RWPE2 (cell line): ENCODE measurements around the gene SERPINC1.

Experiments
- ATAC-seq: fragments of 200-7000 bp; cut with Tn5 transposase; 3 replicates; pipeline ENCODE4 v1.9.1; 2021; ENCODE audit warnings: low read depth
- DNase-seq: peaks from one replicate; pipeline ENCODE4 v3.0.0-alpha.2; 2020; ENCODE audit warnings: low spot score
- H3K27ac ChIP-seq: fragments of 450-650 bp; 2 replicates; pipeline ENCODE4 v1.5.1; 2017; ENCODE audit warnings: mild to moderate bottlenecking; ENCODE audit not compliant: poor library complexity, severe bottlenecking
- H3K27me3 ChIP-seq: fragments of 250-450 bp; sonication (Bioruptor Pico); 2 replicates; pipeline ENCODE4 v1.5.1; 2021; ENCODE audit warnings: mild to moderate bottlenecking, moderate library complexity; ENCODE audit not compliant: insufficient read depth, poor library complexity, severe bottlenecking
- H3K36me3 ChIP-seq: fragments of 250-450 bp; sonication (Bioruptor Pico); 2 replicates; pipeline ENCODE4 v1.5.1; 2020; ENCODE audit warnings: low read depth, mild to moderate bottlenecking, moderate library complexity
- H3K4me1 ChIP-seq: fragments of 250-450 bp; sonication (Bioruptor Pico); 2 replicates; pipeline ENCODE4 v1.5.1; 2021; ENCODE audit warnings: mild to moderate bottlenecking, moderate library complexity; ENCODE audit not compliant: insufficient read depth, poor library complexity, severe bottlenecking
- H3K4me3 ChIP-seq: fragments of 250-450 bp; sonication (Bioruptor Pico); 2 replicates; pipeline ENCODE4 v1.5.1; 2021; ENCODE audit warnings: mild to moderate bottlenecking, moderate library complexity; ENCODE audit not compliant: severe bottlenecking
- H3K9me3 ChIP-seq: fragments of 250-450 bp; sonication (Bioruptor Pico); 2 replicates; pipeline ENCODE4 v1.5.1; 2021; ENCODE audit warnings: mild to moderate bottlenecking, moderate library complexity; ENCODE audit not compliant: severe bottlenecking
- TF ChIP-seq, protein P1 (sequence below): fragments of 450-650 bp; IDR thresholded peaks from one replicate; pipeline ENCODE4 v1.5.1; 2017; ENCODE audit warnings: mild to moderate bottlenecking, moderate library complexity; ENCODE audit not compliant: poor library complexity, severe bottlenecking

The SERPINC1 gene

DNA sequence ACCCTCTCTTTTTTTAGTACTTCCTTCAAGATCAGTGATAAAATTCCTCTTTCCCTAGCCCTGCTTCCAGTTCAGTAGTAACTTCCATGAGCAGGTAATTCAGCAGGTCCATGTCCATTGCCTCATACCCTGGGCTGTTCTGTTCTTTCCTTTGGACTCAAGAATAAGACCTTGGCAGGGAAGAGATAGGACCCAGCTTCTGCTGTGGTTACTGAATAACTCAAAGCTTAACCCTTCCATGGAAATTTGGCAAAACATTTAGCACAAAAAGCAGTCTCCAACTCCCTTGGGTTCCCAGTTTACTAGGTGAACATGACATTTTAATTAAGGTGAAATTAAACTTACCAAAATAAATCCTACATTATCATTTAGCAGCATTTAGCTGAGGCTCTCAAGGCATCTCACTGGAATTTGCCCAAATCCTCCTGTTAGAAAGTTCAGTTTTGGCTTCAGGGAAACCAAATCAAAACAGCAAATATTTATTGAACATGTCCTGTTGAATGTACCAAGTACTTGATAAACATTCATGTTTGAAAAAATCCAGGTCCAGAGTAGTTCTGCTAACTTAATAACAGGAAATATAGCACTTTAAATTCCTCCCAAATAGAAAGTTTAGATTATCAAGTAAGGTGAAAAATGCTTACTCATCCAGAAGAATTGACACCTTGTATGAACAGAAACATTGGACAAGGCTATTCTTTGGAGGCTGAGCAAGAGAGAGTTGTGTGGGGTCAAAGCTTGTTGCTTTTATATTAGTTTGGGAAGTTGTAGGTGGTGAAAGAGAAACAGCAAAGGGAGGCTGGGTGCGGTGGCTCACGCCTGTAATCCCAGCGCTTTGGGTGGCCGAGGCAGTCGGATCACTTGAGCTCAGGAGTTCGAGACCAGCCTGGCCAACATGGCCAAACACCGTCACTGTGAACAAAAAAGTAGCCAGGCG, 8.4 kb upstream of the SERPINC1 start:
- H3K27ac ChIP-seq = no peak overlapping the region
- no peak for ATAC-seq

DNA sequence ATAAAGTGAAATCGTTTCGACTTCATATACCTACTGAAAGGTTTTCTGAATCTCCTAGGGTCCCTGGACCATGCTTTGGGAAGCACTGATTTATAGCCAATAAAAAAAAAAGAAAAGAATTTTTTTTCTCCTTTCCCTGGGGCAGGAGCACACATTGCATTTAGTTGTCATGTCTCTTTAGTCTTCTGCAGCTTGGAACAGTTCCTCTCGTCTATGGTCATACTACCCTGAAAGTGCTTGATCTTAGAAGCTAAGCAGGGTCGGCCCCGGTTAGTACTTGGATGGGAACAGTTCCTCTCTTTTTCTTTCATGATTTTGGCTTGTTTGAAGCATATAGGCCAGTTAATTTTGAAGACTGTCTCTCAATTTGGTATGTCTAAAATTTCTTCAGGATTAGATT, 3.7 kb upstream of the SERPINC1 start:
- TF ChIP-seq, protein P1, sequence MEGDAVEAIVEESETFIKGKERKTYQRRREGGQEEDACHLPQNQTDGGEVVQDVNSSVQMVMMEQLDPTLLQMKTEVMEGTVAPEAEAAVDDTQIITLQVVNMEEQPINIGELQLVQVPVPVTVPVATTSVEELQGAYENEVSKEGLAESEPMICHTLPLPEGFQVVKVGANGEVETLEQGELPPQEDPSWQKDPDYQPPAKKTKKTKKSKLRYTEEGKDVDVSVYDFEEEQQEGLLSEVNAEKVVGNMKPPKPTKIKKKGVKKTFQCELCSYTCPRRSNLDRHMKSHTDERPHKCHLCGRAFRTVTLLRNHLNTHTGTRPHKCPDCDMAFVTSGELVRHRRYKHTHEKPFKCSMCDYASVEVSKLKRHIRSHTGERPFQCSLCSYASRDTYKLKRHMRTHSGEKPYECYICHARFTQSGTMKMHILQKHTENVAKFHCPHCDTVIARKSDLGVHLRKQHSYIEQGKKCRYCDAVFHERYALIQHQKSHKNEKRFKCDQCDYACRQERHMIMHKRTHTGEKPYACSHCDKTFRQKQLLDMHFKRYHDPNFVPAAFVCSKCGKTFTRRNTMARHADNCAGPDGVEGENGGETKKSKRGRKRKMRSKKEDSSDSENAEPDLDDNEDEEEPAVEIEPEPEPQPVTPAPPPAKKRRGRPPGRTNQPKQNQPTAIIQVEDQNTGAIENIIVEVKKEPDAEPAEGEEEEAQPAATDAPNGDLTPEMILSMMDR = no peak
- no peaks in the 10 kb centered on the region for H3K4me1 ChIP-seq
- H3K36me3 ChIP-seq = no peaks in the 10 kb centered on the region
- no peaks in the 10 kb centered on the region for H3K9me3 ChIP-seq
- no peak overlapping the region for H3K4me3 ChIP-seq
- no peaks in the 10 kb centered on the region for H3K27me3 ChIP-seq
- DNase-seq = no peak
- no peak for ATAC-seq
- no peak overlapping the region for H3K27ac ChIP-seq

More for the DNA sequence above, 8.4 kb upstream of the SERPINC1 start:
- H3K4me3 ChIP-seq = no peak overlapping the region
- H3K4me1 ChIP-seq = no peaks in the 10 kb centered on the region
- TF ChIP-seq, protein P1 = no peak
- no peaks in the 10 kb centered on the region for H3K9me3 ChIP-seq
- no peaks in the 10 kb centered on the region for H3K27me3 ChIP-seq
- H3K36me3 ChIP-seq = no peaks in the 10 kb centered on the region
- no peak for DNase-seq

DNA sequence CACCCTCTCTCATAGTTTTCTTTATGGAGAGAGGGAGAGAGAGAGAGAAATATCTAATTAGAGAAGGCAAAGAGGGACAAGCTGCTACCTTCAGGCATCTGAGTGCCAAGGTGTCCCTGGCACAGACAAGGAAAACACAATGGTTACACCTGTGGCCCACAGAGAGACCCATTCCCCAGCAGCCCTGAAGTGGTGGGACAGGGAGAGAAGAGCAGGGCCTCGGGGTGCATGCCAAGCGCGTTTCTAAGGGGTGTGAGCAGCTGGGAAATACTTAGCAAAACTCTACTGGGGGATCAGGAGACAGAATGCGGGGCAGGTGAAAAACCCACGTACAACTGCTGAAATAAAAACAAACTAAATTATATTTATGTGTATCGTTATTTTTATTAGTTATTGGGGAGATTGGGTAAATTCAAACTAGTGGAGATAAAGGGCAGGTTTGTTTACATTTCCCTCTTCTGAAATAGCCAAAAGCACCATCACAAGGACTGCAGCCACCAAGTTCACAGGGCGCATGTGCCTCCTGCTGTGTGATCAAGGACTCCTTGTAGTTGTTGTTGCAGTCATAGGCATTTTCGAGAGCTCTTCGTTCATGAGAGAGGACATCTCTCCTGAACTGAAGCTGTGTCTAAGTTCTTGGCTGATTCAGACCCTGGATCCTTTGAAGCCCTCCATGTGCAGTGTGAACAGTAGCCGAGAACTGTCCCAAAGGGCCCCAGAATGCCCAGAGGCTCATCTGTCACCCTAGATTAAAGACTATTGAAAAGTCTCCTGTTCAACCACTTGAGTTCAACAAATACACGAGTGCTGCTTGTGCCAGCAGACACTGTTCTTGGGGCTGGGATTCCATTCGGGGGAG, 737 bp upstream of the SERPINC1 start:
- no peak overlapping the region for H3K27ac ChIP-seq
- H3K4me1 ChIP-seq = no peaks in the 10 kb centered on the region
- no peaks in the 10 kb centered on the region for H3K27me3 ChIP-seq
- H3K9me3 ChIP-seq = no peaks in the 10 kb centered on the region
- H3K36me3 ChIP-seq = no peaks in the 10 kb centered on the region
- TF ChIP-seq, protein P1 = no peak
- H3K4me3 ChIP-seq = no peak overlapping the region
- ATAC-seq (no peak), DNase-seq (no peak)

DNA sequence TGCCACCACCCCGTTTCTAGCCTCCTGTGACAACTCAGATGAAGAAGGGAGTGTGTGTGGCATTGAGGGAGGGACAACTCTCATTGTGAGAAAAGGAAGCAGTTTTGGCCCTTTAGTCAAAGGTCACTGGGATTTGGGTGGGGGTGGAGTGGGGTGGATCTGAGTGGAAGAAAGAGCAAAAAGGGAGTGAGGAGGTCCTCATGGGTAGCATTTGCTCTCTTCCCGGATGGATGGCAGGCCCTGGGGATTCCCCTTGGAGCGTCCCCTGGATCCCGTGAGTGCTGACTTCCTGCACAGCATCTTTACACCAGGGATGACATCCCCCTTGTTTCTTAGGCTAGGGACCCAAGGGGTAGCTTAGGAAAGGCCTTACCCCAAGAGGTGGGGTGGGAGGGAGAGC, 460 bp downstream of the SERPINC1 start:
- TF ChIP-seq, protein P1 = no peak
- no peak overlapping the region for H3K27ac ChIP-seq
- no peaks in the 10 kb centered on the region for H3K36me3 ChIP-seq
- no peak overlapping the region for H3K4me3 ChIP-seq
- no peaks in the 10 kb centered on the region for H3K4me1 ChIP-seq
- DNase-seq (no peak), ATAC-seq (no peak)
- no peaks in the 10 kb centered on the region for H3K9me3 ChIP-seq
- H3K27me3 ChIP-seq = no peaks in the 10 kb centered on the region
